H1 (cell line): ENCODE measurements around the gene ABI3BP. TPM values are rescaled to one million over a fixed set of nuclear protein-coding genes. Genes with fewer than 3 reads are reported as not detected.

ENCODE experiments used
- CTCF ChIA-PET: fragments of 300-600 bp; sonication (Branson Sonifier 250); formaldehyde crosslinking; loops from one replicate; lab custom pipeline; 2021; ENCODE audit not compliant: partially characterized antibody; lab: Charles Lee
- POLR2A ChIA-PET: fragments of 300-600 bp; sonication (Branson Sonifier 250); formaldehyde crosslinking; loops from one replicate; lab custom pipeline; 2021; ENCODE audit warnings: inconsistent platforms; ENCODE audit not compliant: partially characterized antibody; lab: Charles Lee
- DNase-seq, 2 experiments: peaks; one replicate each; pipeline versions ENCODE4 v3.0.0 to v3.0.0-alpha.2; 2010 to 2022; ENCODE audit warnings: low spot score in 2 of 2, low read depth in 1 of 2, mixed read lengths in 1 of 2
- FAIRE-seq: peaks from 2 replicates; lab custom pipeline; 2011; peaks lifted over from hg19 to GRCh38; lab: Jason Lieb, UNC
- H2AFZ ChIP-seq: 2 replicates; pipeline ENCODE4 v1.8.1; 2012; ENCODE audit warnings: low read length, inconsistent platforms
- H2AK5ac ChIP-seq: 2 replicates; pipeline ENCODE4 v1.6.1; 2013; ENCODE audit warnings: low read depth, low read length
- H2BK120ac ChIP-seq: replicated peaks from 2 replicates; pipeline ENCODE3; 2013; ENCODE audit warnings: low read depth, low read length, inconsistent platforms
- H2BK12ac ChIP-seq: 2 replicates; pipeline ENCODE4 v1.6.1; 2013; ENCODE audit warnings: low read depth, low read length
- H2BK15ac ChIP-seq: 2 replicates; pipeline ENCODE4 v1.6.1; 2013; ENCODE audit warnings: low read length
- H2BK20ac ChIP-seq: 2 replicates; pipeline ENCODE4 v1.6.1; 2013; ENCODE audit warnings: low read length
- H2BK5ac ChIP-seq: 2 replicates; pipeline ENCODE4 v1.6.1; 2013; ENCODE audit warnings: low read depth, low read length
- H3K14ac ChIP-seq: 2 replicates; pipeline ENCODE4 v1.6.1; 2013; ENCODE audit warnings: inconsistent platforms; ENCODE audit not compliant: insufficient read length
- H3K18ac ChIP-seq: 2 replicates; pipeline ENCODE4 v1.6.1; 2013; ENCODE audit warnings: low read length; ENCODE audit errors: extremely low read depth
- H3K23ac ChIP-seq: 2 replicates; pipeline ENCODE4 v1.6.1; 2013; ENCODE audit warnings: inconsistent platforms; ENCODE audit not compliant: insufficient read length
- H3K23me2 ChIP-seq: 2 replicates; pipeline ENCODE4 v1.6.1; 2013; ENCODE audit warnings: low read depth, low read length
- H3K27ac ChIP-seq: 2 replicates; pipeline ENCODE4 v1.6.1; 2011; ENCODE audit warnings: low read depth, low read length, inconsistent platforms
- H3K27me3 ChIP-seq, 4 experiments: replicated peaks in 1 of 4; 1 replicate in 1 of 4; 2 replicates in 3 of 4; pipeline versions ENCODE4 v1.6.1 to v1.8.1; 2011 to 2013; ENCODE audit warnings: low read length in 3 of 4, mild to moderate bottlenecking in 3 of 4, inconsistent platforms in 2 of 4, mixed read lengths in 2 of 4, moderate library complexity in 1 of 4; ENCODE audit not compliant: control insufficient read depth in 3 of 4, insufficient read depth in 3 of 4; ENCODE audit errors: extremely low read depth in 1 of 4
- H3K36me3 ChIP-seq, 4 experiments: 2 replicates each; pipeline versions ENCODE4 v1.6.1 to v1.8.1; 2011 to 2013; ENCODE audit warnings: mild to moderate bottlenecking in 4 of 4, low read length in 3 of 4, moderate library complexity in 2 of 4, control low read depth in 1 of 4, inconsistent platforms in 1 of 4; ENCODE audit not compliant: insufficient read depth in 4 of 4, control insufficient read depth in 2 of 4
- H3K4ac ChIP-seq: replicated peaks from 2 replicates; pipeline ENCODE3; 2013; ENCODE audit warnings: low read length, low read depth, mixed read lengths, inconsistent platforms; ENCODE audit not compliant: insufficient read length
- H3K4me1 ChIP-seq, 4 experiments: replicated peaks in 1 of 4; 1 replicate in 1 of 4; 2 replicates in 3 of 4; pipeline versions ENCODE4 v1.6.1 to v1.8.1; 2011 to 2013; ENCODE audit warnings: low read length in 3 of 4, inconsistent platforms in 2 of 4, mixed read lengths in 1 of 4; ENCODE audit not compliant: insufficient read depth in 4 of 4, control insufficient read depth in 3 of 4
- H3K4me2 ChIP-seq, 2 experiments: 2 replicates each; pipeline versions ENCODE4 v1.6.1 to v1.8.1; 2011 to 2013; ENCODE audit warnings: low read depth in 2 of 2, low read length in 2 of 2, control low read depth in 1 of 2, inconsistent platforms in 1 of 2, mild to moderate bottlenecking in 1 of 2; ENCODE audit not compliant: insufficient read depth in 1 of 2
- H3K4me3 ChIP-seq, 4 experiments: fragments of 200-600, 300-600 bp in 1 of 4; sonication (generic), shearing (Covaris generic), sonication (Bioruptor Twin) in 1 of 4; 2 replicates each; pipeline versions ENCODE4 v1.5.1 to v1.8.1; 2011 to 2016; ENCODE audit warnings: low read length in 4 of 4, low read depth in 3 of 4, control low read depth in 2 of 4, inconsistent platforms in 2 of 4, mild to moderate bottlenecking in 2 of 4, mixed read lengths in 1 of 4, moderate library complexity in 1 of 4; ENCODE audit not compliant: insufficient read depth in 2 of 4; ENCODE audit errors: extremely low read depth in 1 of 4
- H3K56ac ChIP-seq: replicated peaks from 2 replicates; pipeline ENCODE3; 2013; ENCODE audit warnings: low read depth, mild to moderate bottlenecking, mixed read lengths, low read length, inconsistent platforms; ENCODE audit not compliant: insufficient read length
- H3K79me1 ChIP-seq: 2 replicates; pipeline ENCODE4 v1.6.1; 2013; ENCODE audit warnings: low read depth, low read length, control low read depth
- H3K79me2 ChIP-seq, 2 experiments: 2 replicates each; pipeline versions ENCODE4 v1.6.1 to v1.8.1; 2012 to 2013; ENCODE audit warnings: low read length in 2 of 2, mild to moderate bottlenecking in 2 of 2, inconsistent platforms in 1 of 2; ENCODE audit not compliant: insufficient read depth in 2 of 2, control insufficient read depth in 1 of 2
- H3K9ac ChIP-seq, 4 experiments: replicated peaks in 1 of 4; 1 replicate in 1 of 4; 2 replicates in 3 of 4; pipeline versions ENCODE4 v1.6.1 to v1.8.1; 2011 to 2013; ENCODE audit warnings: low read depth in 3 of 4, low read length in 3 of 4, control low read depth in 2 of 4, mild to moderate bottlenecking in 2 of 4, moderate library complexity in 2 of 4, inconsistent platforms in 1 of 4; ENCODE audit errors: extremely low read depth in 1 of 4
- H3K9me3 ChIP-seq, 2 experiments: 2 replicates each; pipeline versions ENCODE4 v1.6.1 to v1.8.1; 2012 to 2013; ENCODE audit warnings: mild to moderate bottlenecking in 2 of 2, moderate library complexity in 2 of 2, control low read depth in 1 of 2, inconsistent platforms in 1 of 2, low read depth in 1 of 2, low read length in 1 of 2, mixed read lengths in 1 of 2; ENCODE audit not compliant: insufficient read depth in 2 of 2
- H4K20me1 ChIP-seq, 2 experiments: replicated peaks in 1 of 2; 2 replicates each; pipeline versions ENCODE3 to v1.8.1; 2011 to 2013; ENCODE audit warnings: inconsistent platforms in 2 of 2, low read length in 2 of 2, mild to moderate bottlenecking in 1 of 2; ENCODE audit not compliant: insufficient read depth in 2 of 2, control insufficient read depth in 1 of 2
- H4K5ac ChIP-seq: 2 replicates; pipeline ENCODE4 v1.6.1; 2013; ENCODE audit warnings: low read length, low read depth, mixed read lengths, inconsistent platforms; ENCODE audit not compliant: insufficient read length
- H4K8ac ChIP-seq: 2 replicates; pipeline ENCODE4 v1.8.0; 2013; ENCODE audit warnings: mild to moderate bottlenecking, moderate library complexity, low read length, inconsistent platforms; ENCODE audit not compliant: insufficient read depth; ENCODE audit errors: extremely low read depth
- H4K91ac ChIP-seq: replicated peaks from 2 replicates; pipeline ENCODE3; 2013; ENCODE audit warnings: low read length, mixed read lengths, inconsistent platforms; ENCODE audit not compliant: insufficient read length
- BACH1 ChIP-seq: IDR thresholded peaks from 2 replicates; pipeline ENCODE4 v1.6.1; 2012; ENCODE audit warnings: low read length, improper control_type of control experiment
- CBX8 ChIP-seq: fragments of 300-800, 300-1000 bp; sonication (generic); IDR thresholded peaks from 2 replicates; pipeline ENCODE4 v1.7.1; 2016; ENCODE audit warnings: low read depth, low read length, borderline replicate concordance
- CEBPB ChIP-seq: IDR thresholded peaks from 2 replicates; pipeline ENCODE4 v1.6.1; 2012; ENCODE audit warnings: low read depth, low read length
- CHD1 ChIP-seq: IDR thresholded peaks from 2 replicates; pipeline ENCODE4 v1.6.1; 2012; ENCODE audit warnings: low read depth, low read length, improper control_type of control experiment
- CREB1 ChIP-seq: IDR thresholded peaks from 2 replicates; pipeline ENCODE4 v1.6.1; 2012; ENCODE audit warnings: inconsistent platforms
- HDAC6 ChIP-seq: IDR thresholded peaks from one replicate; pipeline ENCODE4 v1.7.1; 2012; ENCODE audit warnings: low read depth, mild to moderate bottlenecking, inconsistent platforms, low read length, moderate library complexity
- MAFK ChIP-seq: IDR thresholded peaks from 2 replicates; pipeline ENCODE4 v1.6.1; 2012; ENCODE audit warnings: low read depth, mild to moderate bottlenecking, improper control_type of control experiment, low read length
- PHF8 ChIP-seq: fragments of 200-600 bp; sonication (generic); conservative IDR thresholded peaks from 2 replicates; pipeline ENCODE4 v1.7.1; 2012; ENCODE audit warnings: low read depth, mild to moderate bottlenecking, inconsistent platforms, low read length, moderate library complexity
- RAD21 ChIP-seq, 2 experiments: IDR thresholded peaks in 1 of 2; conservative IDR thresholded peaks in 1 of 2; 2 replicates each; pipeline ENCODE4 v1.6.1; 2011; ENCODE audit warnings: low read depth in 2 of 2, low read length in 2 of 2, improper control_type of control experiment in 1 of 2, inconsistent platforms in 1 of 2, mild to moderate bottlenecking in 1 of 2, moderate library complexity in 1 of 2
- TEAD4 ChIP-seq: IDR thresholded peaks from 2 replicates; pipeline ENCODE4 v1.6.1; 2012; ENCODE audit warnings: low read depth, low read length, inconsistent platforms, mixed read lengths
- WGBS, 2 experiments: shearing (Covaris generic) in 1 of 2; methylation state at CpG; one replicate each; pipeline versions ENCODE4 v1.1.6 to v1.1.7; 2013 to 2015; ENCODE audit warnings: low lambda C conversion rate in 2 of 2, mixed read lengths in 2 of 2, inconsistent platforms in 1 of 2, low coverage in 1 of 2, missing lambda C conversion rate in 1 of 2; ENCODE audit not compliant: insufficient replicate concordance in 2 of 2, insufficient coverage in 1 of 2, insufficient read length in 1 of 2; ENCODE audit errors: extremely low coverage in 1 of 2, missing lambda C conversion rate in 1 of 2; 5-methylcytosine and 5-hydroxymethylcytosine counted together
- polyA plus RNA-seq, 7 experiments: library from polyadenylated mRNA; depleted of rRNA in 3 of 7; stranded (reverse) in 5 of 7; unstranded in 2 of 7; fragments of >200 nt in 5 of 7; fragments of 200-250 nt in 2 of 7; gene quantifications; 1 replicate in 5 of 7; 2 replicates in 1 of 7; 4 replicates in 1 of 7; pipeline versions ENCODE4 v1.2.1 to v1.2.3, GENCODE V29; 2011 to 2013; ENCODE audit warnings: missing spikeins in 2 of 7, mixed read lengths in 2 of 7
- total RNA-seq: library from RNA; stranded (reverse); fragmentation: NEBNext Ultra II Directional; extraction: Animal tissue kit (Norgen Biotek cat#: 25700); gene quantifications from 2 replicates; pipeline ENCODE4 v1.2.1, GENCODE V29; 2021
- TF ChIP-seq, protein P1 (sequence below), 3 experiments: IDR thresholded peaks; 1 replicate in 2 of 3; 2 replicates in 1 of 3; pipeline versions ENCODE4 v1.5.1 to v1.6.1; 2011; ENCODE audit warnings: low read length in 3 of 3, mild to moderate bottlenecking in 3 of 3, inconsistent platforms in 2 of 3, low read depth in 1 of 3, moderate library complexity in 1 of 3; ENCODE audit not compliant: insufficient read depth in 1 of 3; ENCODE audit errors: control extremely low read depth in 1 of 3
- TF ChIP-seq, protein P2 (sequence below): IDR thresholded peaks from 2 replicates; pipeline ENCODE4 v1.6.1; 2012; ENCODE audit warnings: inconsistent platforms

Gene ABI3BP
- total and polyA plus RNA-seq, 2 of the 8 experiments (the other 6 are each of a cell fraction or from before 2014, with no cell fraction given) = 0.08 to 0.32 TPM

DNA sequence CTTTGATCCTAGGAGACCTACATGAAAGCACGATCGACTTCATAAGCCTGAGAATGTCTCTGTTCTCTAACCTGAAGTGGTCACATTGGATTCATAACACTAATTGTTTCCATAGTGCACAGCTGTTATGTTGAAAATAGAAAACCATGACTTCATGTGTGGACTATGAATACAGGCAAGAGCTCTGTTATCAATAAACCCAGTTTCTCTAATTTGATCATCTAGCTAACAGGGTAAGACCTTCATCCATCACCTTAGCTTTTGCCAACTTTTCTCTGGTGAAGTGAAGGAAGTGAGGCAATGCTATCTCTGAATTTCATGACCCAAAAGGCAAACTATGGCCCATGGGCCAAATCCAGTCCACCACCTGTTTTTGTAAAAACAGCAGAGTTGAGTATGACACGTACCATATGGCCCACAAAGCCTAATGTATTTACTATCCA, 27.2 kb downstream of the ABI3BP start:
- Histone ChIP-seq H4K8ac (no peak overlapping the region), H3K4ac (no peak overlapping the region), H2AK5ac (no peak overlapping the region), H3K18ac (no peak overlapping the region), H3K4me3 (no peak overlapping the region), H4K91ac (no peak overlapping the region), H3K56ac (no peak overlapping the region), H2BK12ac (no peak overlapping the region), H3K23ac (no peak overlapping the region), H3K4me2 (no peak overlapping the region), H3K27me3 (peaks cover 0 to 1% (median 0%) of the 10 kb centered on the region in 4 experiments; a peak in 1 of 7 replicates), H2BK20ac (no peak overlapping the region), H2BK5ac (no peak overlapping the region), H3K23me2 (no peaks in the 10 kb centered on the region), H4K5ac (no peak overlapping the region), H3K9ac (no peak overlapping the region), H3K4me1 (no peaks in the 10 kb centered on the region), H2BK120ac (no peak overlapping the region), H3K79me1 (no peaks in the 10 kb centered on the region), H3K36me3 (no peaks in the 10 kb centered on the region), H3K14ac (no peak overlapping the region), H3K9me3 (no peaks in the 10 kb centered on the region), H2BK15ac (no peak overlapping the region), H3K79me2 (no peaks in the 10 kb centered on the region), H2AFZ (no peak overlapping the region), H4K20me1 (no peaks in the 10 kb centered on the region), H3K27ac (no peak overlapping the region)
- DNase-seq (no peak), FAIRE-seq (no peak)
- 81% methylated on average over 3 of the region's 3 CpGs; no CpG with 5 or more reads in 1 of the 2 experiments for WGBS, 2 experiments
- ChIA-PET POLR2A (no interaction called here), CTCF (no interaction called here)
- no peak for TF ChIP-seq CBX8
- TF ChIP-seq, protein P1, sequence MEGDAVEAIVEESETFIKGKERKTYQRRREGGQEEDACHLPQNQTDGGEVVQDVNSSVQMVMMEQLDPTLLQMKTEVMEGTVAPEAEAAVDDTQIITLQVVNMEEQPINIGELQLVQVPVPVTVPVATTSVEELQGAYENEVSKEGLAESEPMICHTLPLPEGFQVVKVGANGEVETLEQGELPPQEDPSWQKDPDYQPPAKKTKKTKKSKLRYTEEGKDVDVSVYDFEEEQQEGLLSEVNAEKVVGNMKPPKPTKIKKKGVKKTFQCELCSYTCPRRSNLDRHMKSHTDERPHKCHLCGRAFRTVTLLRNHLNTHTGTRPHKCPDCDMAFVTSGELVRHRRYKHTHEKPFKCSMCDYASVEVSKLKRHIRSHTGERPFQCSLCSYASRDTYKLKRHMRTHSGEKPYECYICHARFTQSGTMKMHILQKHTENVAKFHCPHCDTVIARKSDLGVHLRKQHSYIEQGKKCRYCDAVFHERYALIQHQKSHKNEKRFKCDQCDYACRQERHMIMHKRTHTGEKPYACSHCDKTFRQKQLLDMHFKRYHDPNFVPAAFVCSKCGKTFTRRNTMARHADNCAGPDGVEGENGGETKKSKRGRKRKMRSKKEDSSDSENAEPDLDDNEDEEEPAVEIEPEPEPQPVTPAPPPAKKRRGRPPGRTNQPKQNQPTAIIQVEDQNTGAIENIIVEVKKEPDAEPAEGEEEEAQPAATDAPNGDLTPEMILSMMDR (IDR thresholded peaks at IDR 0.05; ENCODE audit: control extremely low read depth in 1 of 3, insufficient read depth in 1 of 3, low read depth in 1 of 3, low read length in 3 of 3) = no peak
- no peak for TF ChIP-seq HDAC6
- no peak for TF ChIP-seq CEBPB
- TF ChIP-seq BACH1 = no peak
- no peak for TF ChIP-seq CREB1
- TF ChIP-seq, protein P2, sequence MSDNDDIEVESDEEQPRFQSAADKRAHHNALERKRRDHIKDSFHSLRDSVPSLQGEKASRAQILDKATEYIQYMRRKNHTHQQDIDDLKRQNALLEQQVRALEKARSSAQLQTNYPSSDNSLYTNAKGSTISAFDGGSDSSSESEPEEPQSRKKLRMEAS = no peak
- TF ChIP-seq TEAD4 = no peak
- TF ChIP-seq MAFK = no peak
- no peak for TF ChIP-seq RAD21 (IDR thresholded peaks at IDR 0.05 in 1 of 2, conservative IDR thresholded peaks at IDR 0.05 in 1 of 2; ENCODE audit: low read depth in 2 of 2, low read length in 2 of 2)
- TF ChIP-seq PHF8 = no peak
- TF ChIP-seq CHD1 = no peak
